VCaP (cell line): Measurements from ENCODE around the gene MPP4.

ENCODE experiments used
- H3K27ac ChIP-seq: fragments of 450-650 bp; 2 replicates; pipeline ENCODE4 v1.5.1; 2017
- TF ChIP-seq, protein P1 (sequence below): fragments of 450-650 bp; conservative IDR thresholded peaks from 2 replicates; pipeline ENCODE4 v1.5.1; 2017; ENCODE audit warnings: mild to moderate bottlenecking, moderate library complexity

The MPP4 gene

DNA sequence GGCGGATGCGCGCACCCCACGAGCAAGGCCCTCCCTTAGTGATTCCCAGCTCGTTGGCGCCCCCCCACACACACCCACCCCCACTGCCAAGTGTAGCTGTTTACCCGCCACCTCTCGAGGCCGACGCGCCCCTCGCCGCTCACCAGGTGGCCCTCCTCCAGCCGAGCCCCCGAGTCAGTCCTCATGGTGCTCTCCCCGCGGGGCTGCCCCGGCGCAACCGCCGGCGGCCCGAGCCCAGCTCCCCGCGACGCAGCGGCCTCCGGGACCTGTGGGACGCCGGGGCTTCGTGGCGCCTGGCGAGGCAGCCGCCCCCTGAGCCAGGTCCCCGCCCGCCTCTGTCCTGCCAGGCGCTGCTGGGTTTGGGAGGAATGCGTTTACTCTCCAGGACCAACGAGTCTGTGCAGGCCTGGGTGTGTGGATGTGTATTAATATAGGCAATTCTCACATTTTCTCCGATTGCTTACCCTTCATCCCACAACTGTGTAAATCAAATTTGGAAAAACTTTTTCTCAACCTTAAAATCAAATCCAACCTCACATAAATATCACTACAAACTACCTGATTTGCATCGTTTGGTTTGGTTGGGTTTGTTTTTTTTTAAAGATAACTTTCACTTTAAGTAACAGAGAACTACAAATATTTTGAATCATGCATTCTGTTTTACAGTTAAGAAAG lies 55.1 kb downstream of the MPP4 start, which contains the start of gene TMEM237:
TMEM237 (minus strand) TSS at position 288 of the 675 bp plus-strand sequence; CDS start at position 185, 103 bp downstream.
- H3K27ac ChIP-seq, result peak within 1 kb of the TSS; percentile 85
- TF ChIP-seq, protein P1, sequence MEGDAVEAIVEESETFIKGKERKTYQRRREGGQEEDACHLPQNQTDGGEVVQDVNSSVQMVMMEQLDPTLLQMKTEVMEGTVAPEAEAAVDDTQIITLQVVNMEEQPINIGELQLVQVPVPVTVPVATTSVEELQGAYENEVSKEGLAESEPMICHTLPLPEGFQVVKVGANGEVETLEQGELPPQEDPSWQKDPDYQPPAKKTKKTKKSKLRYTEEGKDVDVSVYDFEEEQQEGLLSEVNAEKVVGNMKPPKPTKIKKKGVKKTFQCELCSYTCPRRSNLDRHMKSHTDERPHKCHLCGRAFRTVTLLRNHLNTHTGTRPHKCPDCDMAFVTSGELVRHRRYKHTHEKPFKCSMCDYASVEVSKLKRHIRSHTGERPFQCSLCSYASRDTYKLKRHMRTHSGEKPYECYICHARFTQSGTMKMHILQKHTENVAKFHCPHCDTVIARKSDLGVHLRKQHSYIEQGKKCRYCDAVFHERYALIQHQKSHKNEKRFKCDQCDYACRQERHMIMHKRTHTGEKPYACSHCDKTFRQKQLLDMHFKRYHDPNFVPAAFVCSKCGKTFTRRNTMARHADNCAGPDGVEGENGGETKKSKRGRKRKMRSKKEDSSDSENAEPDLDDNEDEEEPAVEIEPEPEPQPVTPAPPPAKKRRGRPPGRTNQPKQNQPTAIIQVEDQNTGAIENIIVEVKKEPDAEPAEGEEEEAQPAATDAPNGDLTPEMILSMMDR, result no peak

DNA sequence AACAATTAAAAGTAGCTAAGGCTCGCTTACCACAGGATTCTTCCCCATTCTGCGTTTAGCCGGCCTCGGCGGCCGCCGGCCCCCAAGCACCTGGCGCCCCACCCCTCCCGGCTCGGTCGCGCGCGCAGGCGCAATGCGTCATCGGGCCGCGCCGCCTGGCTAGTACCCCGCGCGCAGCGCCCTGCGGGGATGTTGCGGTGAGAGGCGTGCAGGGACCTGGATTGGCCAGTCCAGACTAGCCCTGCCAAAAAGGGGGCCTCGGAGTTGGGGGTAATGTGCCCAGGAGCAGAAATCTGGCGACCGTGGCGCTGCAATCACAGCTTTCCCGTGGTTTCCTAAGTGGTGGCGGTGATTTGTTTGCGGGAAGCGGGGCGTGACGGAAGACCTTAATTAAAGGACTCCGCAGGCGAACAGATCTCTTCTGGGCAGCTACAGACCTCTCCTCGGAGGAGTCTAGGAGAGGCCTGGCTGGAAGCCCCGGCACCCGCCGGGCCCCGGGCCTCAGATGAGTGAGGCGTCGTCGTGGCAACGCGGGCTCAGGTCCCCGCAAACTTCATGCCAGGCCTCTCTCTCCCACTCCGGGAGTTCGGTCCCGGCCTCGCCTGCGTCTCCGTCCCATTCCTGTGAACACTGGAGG lies 55.7 kb downstream of the MPP4 start:
- peak overlapping the region; percentile 85 for H3K27ac ChIP-seq
- TF ChIP-seq, protein P1, result no peak

DNA sequence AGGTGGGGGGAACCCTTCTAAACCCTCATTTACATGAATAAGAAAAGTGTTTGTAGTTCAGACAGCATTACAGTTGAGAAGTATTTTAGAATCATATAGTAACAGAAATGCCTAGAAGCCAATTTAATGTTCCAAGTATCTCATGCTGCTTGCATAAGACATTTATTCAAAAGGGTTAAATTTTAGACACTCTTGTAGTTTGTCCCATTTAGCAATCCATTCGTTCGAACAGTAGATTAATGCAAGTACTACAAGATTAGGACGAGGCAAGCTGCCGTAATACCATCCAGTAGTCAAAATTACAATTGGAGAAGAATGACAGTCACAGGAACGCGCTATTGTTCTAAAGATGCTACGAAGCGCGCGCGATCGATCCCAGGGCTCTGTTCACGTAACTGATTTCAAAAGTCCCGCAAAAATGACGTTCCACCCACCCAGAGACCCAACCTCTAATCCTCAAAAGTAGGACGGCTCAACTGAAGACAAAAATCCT lies 56.3 kb downstream of the MPP4 start:
- TF ChIP-seq, protein P1, result no peak
- H3K27ac ChIP-seq, result peak overlapping the region; percentile 85

DNA sequence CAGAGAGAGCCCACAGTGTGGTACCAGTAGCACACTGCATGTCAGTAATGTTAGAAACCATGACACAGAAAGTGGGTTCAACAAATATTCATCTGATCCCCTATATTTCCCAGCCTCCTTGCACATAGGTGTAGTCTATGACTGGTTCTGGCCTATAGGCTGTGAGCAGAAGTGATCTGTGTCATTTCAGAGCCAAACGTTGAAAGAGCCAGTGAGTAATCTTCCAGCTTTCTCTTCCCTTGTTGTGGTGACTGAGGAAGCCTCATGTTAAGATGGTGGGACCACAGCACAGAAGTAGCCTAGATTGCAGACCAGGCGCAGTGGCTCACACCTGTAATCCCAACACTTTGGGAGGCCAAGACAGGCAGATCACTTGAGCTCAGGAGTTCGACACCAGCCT lies 59.2 kb downstream of the MPP4 start:
- no peak overlapping the region for H3K27ac ChIP-seq
- TF ChIP-seq, protein P1, result no peak

DNA sequence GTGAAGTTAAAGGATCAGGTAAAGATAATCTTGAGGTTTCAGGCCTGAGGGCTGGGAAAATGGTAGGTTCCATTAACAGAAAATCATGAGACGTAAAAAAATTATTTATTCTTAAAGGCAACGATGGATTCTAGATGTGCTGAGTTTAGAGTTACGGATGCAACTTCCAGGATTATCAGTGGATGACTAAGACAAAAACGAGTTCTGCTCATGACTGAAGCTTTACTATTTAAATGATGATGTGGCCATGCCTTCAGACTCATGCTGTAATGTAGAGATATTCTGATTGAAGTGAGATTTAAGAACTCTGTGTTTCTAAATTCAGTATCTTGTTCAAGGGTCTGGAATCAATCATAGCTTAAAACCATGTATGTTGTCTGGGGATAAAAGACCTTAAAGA lies 60.1 kb downstream of the MPP4 start:
- TF ChIP-seq, protein P1, result no peak
- H3K27ac ChIP-seq, result no peak overlapping the region

DNA sequence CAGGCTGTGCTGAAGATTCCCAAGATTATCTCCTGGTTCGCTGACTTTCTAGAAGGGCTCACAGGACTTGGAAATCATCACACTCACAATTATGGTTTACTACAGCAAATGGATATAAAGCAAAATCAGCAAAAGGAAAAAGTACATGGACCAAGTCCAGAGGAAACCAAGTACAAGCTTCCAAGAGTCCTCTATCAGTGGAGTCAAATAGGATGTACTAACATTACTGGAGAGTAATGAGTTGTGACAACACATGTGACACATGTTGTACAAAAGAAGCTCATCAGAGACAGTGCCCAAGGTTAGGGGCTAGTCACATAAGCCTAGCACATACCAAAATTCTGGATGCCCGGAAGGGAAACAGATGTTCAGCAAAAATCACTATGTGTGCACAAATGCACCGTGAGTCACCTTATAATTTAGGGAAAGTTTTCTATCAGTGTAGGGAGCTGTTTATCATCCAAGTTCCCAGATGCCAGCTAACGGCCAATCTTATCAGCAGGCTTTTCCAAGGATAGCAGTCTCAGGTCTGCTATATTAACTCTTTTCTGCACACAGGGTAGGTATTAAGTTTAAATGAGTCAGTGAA lies 64.7 kb downstream of the MPP4 start:
- TF ChIP-seq, protein P1, result no peak
- no peak overlapping the region for H3K27ac ChIP-seq

DNA sequence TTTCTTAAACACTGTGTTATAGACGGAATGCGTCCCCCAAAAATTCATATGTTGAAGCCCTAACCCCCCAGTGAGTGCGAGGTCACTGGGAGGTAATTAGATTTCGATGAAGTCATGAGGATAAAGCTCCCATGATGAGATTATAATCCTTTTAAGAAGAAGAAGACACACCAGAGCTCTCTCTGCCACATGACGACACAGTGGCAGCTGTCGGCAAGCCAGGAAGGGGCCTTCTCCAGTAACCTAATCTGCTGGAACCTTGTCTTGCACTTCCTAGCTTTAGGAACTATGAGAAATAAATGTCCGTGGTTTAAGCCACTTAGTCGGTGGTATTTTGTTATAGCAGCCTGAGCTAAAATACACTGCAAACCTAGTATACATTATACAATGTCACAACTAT lies 67.4 kb downstream of the MPP4 start:
- TF ChIP-seq, protein P1, result no peak
- H3K27ac ChIP-seq, result no peak overlapping the region
